HepG2 (cell line): ENCODE data around the gene CCDC106. TPM values are rescaled to one million over a fixed set of nuclear protein-coding genes. Genes with fewer than 3 reads are reported as not detected.

Experiments
- BHLHE40 ChIP-seq: IDR thresholded peaks from 2 replicates; pipeline ENCODE4 v1.6.1; 2011; ENCODE audit warnings: low read length, improper control_type of control experiment
- BRCA1 ChIP-seq: sonication (generic); formaldehyde crosslinking; IDR thresholded peaks from 2 replicates; pipeline ENCODE4 v1.4.0; 2020; ENCODE audit warnings: missing genetic modification reagents
- ETV6 ChIP-seq: sonication (generic); formaldehyde crosslinking; conservative IDR thresholded peaks from 2 replicates; pipeline ENCODE4 v1.4.0; 2020; ENCODE audit warnings: missing genetic modification reagents
- GFI1 ChIP-seq: sonication (generic); formaldehyde crosslinking; IDR thresholded peaks from 2 replicates; pipeline ENCODE4 v1.5.0; 2020; ENCODE audit warnings: missing genetic modification reagents, mild to moderate bottlenecking, borderline replicate concordance
- MAZ ChIP-seq, 2 experiments: sonication (generic) in 1 of 2; formaldehyde crosslinking in 1 of 2; IDR thresholded peaks; 2 replicates each; pipeline versions ENCODE4 v1.5.0 to v1.6.1; 2012 to 2020; ENCODE audit warnings: low read depth in 2 of 2, mild to moderate bottlenecking in 2 of 2, borderline replicate concordance in 1 of 2, improper control_type of control experiment in 1 of 2, low read length in 1 of 2, missing genetic modification reagents in 1 of 2, moderate library complexity in 1 of 2
- MYC ChIP-seq: sonication (generic); formaldehyde crosslinking; IDR thresholded peaks from 2 replicates; pipeline ENCODE4 v1.9.0; 2021; ENCODE audit warnings: missing genetic modification reagents, borderline replicate concordance
- NAIF1 ChIP-seq: sonication (generic); formaldehyde crosslinking; IDR thresholded peaks from 2 replicates; pipeline ENCODE4 v1.5.0; 2020; ENCODE audit warnings: mild to moderate bottlenecking, missing genetic modification reagents, borderline replicate concordance
- NFATC3 ChIP-seq: sonication (generic); formaldehyde crosslinking; IDR thresholded peaks from 2 replicates; pipeline ENCODE4 v1.5.1; 2020; ENCODE audit warnings: mild to moderate bottlenecking, missing genetic modification reagents
- NFKB2 ChIP-seq: sonication (generic); formaldehyde crosslinking; IDR thresholded peaks from 2 replicates; pipeline ENCODE4 v1.4.0; 2020; ENCODE audit warnings: missing genetic modification reagents, borderline replicate concordance
- POLR2AphosphoS2 ChIP-seq: IDR thresholded peaks from 2 replicates; pipeline ENCODE4 v1.6.1; 2011; ENCODE audit warnings: low read depth, low read length, improper control_type of control experiment
- REPIN1 ChIP-seq: sonication (generic); formaldehyde crosslinking; IDR thresholded peaks from 2 replicates; pipeline ENCODE4 v1.8.0; 2022; ENCODE audit warnings: missing genetic modification reagents, low read depth, mild to moderate bottlenecking, borderline replicate concordance
- RFX3 ChIP-seq: IDR thresholded peaks from 2 replicates; pipeline ENCODE4 v1.6.1; 2016; ENCODE audit warnings: missing biosample characterization, missing genetic modification reagents
- RXRB ChIP-seq: IDR thresholded peaks from 2 replicates; pipeline ENCODE4 v1.6.1; 2016; ENCODE audit warnings: borderline replicate concordance, missing genetic modification reagents, missing compliant biosample characterization
- SP1 ChIP-seq, 2 experiments: fragments of 450-650 bp in 1 of 2; sonication (generic) in 1 of 2; formaldehyde crosslinking in 1 of 2; IDR thresholded peaks; 2 replicates each; pipeline versions ENCODE4 v1.4.0 to v1.6.1; 2016 to 2020; ENCODE audit warnings: missing genetic modification reagents in 1 of 2
- ZHX1 ChIP-seq: sonication (generic); formaldehyde crosslinking; IDR thresholded peaks from 2 replicates; pipeline ENCODE4 v1.8.1; 2022; ENCODE audit warnings: low read depth, mild to moderate bottlenecking, missing genetic modification reagents
- ZNF180 ChIP-seq: sonication (generic); formaldehyde crosslinking; IDR thresholded peaks from 2 replicates; pipeline ENCODE4 v1.4.0; 2020; ENCODE audit warnings: low read depth, missing genetic modification reagents, borderline replicate concordance
- ZNF558 ChIP-seq: sonication (generic); formaldehyde crosslinking; IDR thresholded peaks from 2 replicates; pipeline ENCODE4 v1.9.0; 2022; ENCODE audit warnings: mild to moderate bottlenecking, missing genetic modification reagents, borderline replicate concordance
- ZNF678 ChIP-seq: sonication (generic); formaldehyde crosslinking; IDR thresholded peaks from 2 replicates; pipeline ENCODE4 v1.4.0; 2020; ENCODE audit warnings: mild to moderate bottlenecking, missing genetic modification reagents
- ZNF713 ChIP-seq: sonication (generic); formaldehyde crosslinking; IDR thresholded peaks from 2 replicates; pipeline ENCODE4 v1.4.0; 2020; ENCODE audit warnings: mild to moderate bottlenecking, missing genetic modification reagents
- ZNF724P ChIP-seq: sonication (generic); formaldehyde crosslinking; IDR thresholded peaks from 2 replicates; pipeline ENCODE4 v1.8.0; 2022; ENCODE audit warnings: missing genetic modification reagents, borderline replicate concordance
- ZNF777 ChIP-seq: sonication (generic); formaldehyde crosslinking; IDR thresholded peaks from 2 replicates; pipeline ENCODE4 v1.4.0; 2020; ENCODE audit warnings: missing genetic modification reagents
- polyA plus RNA-seq, 8 experiments: library from polyadenylated mRNA; depleted of rRNA in 3 of 8; stranded (reverse) in 7 of 8; unstranded in 1 of 8; fragments of >200 nt; fragmentation: Illumina TruSeq in 4 of 8; extraction: Trizol in 4 of 8; gene quantifications; 2 replicates each; pipeline versions ENCODE4 v1.2.1 to v1.2.3, GENCODE V29; 2011 to 2016; ENCODE audit warnings: low read depth in 4 of 8, missing spikeins in 1 of 8, mixed read lengths in 1 of 8; ENCODE audit not compliant: insufficient read depth in 1 of 8
- total RNA-seq, 5 experiments: library from RNA; depleted of rRNA; stranded (reverse); fragments of >200 nt; fragmentation: Illumina TruSeq; extraction: Trizol; gene quantifications; 2 replicates each; pipeline ENCODE4 v1.2.3, GENCODE V29; 2016; ENCODE audit warnings: low read depth in 1 of 5
- TF ChIP-seq, protein P1 (sequence below): sonication (generic); formaldehyde crosslinking; IDR thresholded peaks from 2 replicates; pipeline ENCODE4 v1.5.0; 2020; ENCODE audit warnings: missing genetic modification reagents
- TF ChIP-seq, protein P2 (sequence below): sonication (generic); formaldehyde crosslinking; IDR thresholded peaks from 2 replicates; pipeline ENCODE4 v1.4.0; 2020; ENCODE audit warnings: mild to moderate bottlenecking, low read depth, missing genetic modification reagents

CCDC106 gene
- total and polyA plus RNA-seq, 2 of the 13 experiments (the other 11 are each of a cell fraction or from before 2014, with no cell fraction given), result 4.7 to 8.8 TPM

DNA sequence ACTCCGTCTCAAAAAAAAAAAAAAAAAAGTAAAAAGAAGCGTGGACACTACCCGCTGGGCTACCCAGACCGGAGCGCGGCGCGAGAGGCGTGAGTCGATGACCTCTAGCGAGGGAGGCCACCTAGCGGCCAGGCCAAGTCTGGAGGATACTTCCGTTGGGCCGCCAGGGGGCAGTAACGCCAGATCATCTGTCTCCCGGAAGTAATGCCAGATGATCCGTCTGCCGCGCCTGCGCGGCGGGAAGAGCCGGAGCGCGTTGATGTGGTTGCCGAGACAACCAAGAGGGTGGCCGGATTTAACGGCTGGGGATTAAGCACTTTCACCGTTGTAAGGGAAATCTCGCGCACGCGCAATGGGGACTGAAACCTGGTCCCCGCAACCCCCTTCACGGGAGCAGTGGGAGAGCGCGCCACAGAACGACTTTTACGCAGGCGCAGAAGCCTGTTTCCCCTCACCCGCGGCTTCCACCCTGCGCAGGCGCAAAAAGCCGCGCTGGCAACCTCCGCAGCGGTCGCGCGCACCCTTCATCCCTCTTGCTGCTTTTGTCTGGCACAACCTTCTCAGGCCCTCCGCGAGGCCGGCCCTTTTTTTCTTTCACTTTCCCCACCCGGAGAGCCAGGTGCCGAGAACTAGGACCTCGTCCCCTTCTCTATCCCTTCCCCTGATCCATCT, 5.8 kb downstream of the CCDC106 start (continued):
- TF ChIP-seq, protein P1, sequence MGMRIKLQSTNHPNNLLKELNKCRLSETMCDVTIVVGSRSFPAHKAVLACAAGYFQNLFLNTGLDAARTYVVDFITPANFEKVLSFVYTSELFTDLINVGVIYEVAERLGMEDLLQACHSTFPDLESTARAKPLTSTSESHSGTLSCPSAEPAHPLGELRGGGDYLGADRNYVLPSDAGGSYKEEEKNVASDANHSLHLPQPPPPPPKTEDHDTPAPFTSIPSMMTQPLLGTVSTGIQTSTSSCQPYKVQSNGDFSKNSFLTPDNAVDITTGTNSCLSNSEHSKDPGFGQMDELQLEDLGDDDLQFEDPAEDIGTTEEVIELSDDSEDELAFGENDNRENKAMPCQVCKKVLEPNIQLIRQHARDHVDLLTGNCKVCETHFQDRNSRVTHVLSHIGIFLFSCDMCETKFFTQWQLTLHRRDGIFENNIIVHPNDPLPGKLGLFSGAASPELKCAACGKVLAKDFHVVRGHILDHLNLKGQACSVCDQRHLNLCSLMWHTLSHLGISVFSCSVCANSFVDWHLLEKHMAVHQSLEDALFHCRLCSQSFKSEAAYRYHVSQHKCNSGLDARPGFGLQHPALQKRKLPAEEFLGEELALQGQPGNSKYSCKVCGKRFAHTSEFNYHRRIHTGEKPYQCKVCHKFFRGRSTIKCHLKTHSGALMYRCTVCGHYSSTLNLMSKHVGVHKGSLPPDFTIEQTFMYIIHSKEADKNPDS, result peak; percentile 31; the same call in 1 of the 2 replicates
- TF ChIP-seq ZNF724P (CRISPR knock-in tag) (no peak), NFKB2 (peak; percentile 17; the same call in 1 of the 2 replicates), NFATC3 (CRISPR knock-in tag) (no peak), RFX3 (peak; percentile 94), ZHX1 (CRISPR knock-in tag) (peak; percentile 76), GFI1 (CRISPR knock-in tag) (no peak), RXRB (CRISPR knock-in tag) (peak; percentile 76), ZNF558 (peak; percentile 70; the same call in 1 of the 2 replicates), MYC (peak; percentile 75; the same call in 1 of the 2 replicates), BHLHE40 (no peak), SP1 (IDR thresholded peaks at IDR 0.05) (no peak), SP1 (CRISPR knock-in tag; IDR thresholded peaks at IDR 0.05) (peak; percentile 72), MAZ (IDR thresholded peaks at IDR 0.05; ENCODE audit: borderline replicate concordance, low read depth, low read length) (peak; percentile 18; the same call in 1 of the 2 replicates), MAZ (CRISPR knock-in tag; IDR thresholded peaks at IDR 0.05; ENCODE audit: low read depth) (no peak; the same call in 1 of the 2 replicates), REPIN1 (peak; percentile 83; the same call in 1 of the 2 replicates), ZNF713 (CRISPR knock-in tag) (no peak), NAIF1 (CRISPR knock-in tag) (no peak), ZNF777 (CRISPR knock-in tag) (0 out of 2 replicates have a peak, but pooled peaks have one; percentile 31), BRCA1 (no peak), ETV6 (CRISPR knock-in tag) (0 out of 2 replicates have a peak, but pooled peaks have one; percentile 47), ZNF678 (CRISPR knock-in tag) (0 out of 2 replicates have a peak, but pooled peaks have one; percentile 54), ZNF180 (no peak; the same call in 1 of the 2 replicates), POLR2AphosphoS2 (no peak)
- TF ChIP-seq, protein P2, sequence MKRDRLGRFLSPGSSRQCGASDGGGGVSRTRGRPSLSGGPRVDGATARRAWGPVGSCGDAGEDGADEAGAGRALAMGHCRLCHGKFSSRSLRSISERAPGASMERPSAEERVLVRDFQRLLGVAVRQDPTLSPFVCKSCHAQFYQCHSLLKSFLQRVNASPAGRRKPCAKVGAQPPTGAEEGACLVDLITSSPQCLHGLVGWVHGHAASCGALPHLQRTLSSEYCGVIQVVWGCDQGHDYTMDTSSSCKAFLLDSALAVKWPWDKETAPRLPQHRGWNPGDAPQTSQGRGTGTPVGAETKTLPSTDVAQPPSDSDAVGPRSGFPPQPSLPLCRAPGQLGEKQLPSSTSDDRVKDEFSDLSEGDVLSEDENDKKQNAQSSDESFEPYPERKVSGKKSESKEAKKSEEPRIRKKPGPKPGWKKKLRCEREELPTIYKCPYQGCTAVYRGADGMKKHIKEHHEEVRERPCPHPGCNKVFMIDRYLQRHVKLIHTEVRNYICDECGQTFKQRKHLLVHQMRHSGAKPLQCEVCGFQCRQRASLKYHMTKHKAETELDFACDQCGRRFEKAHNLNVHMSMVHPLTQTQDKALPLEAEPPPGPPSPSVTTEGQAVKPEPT (CRISPR knock-in tag), result 0 out of 2 replicates have a peak, but pooled peaks have one; percentile 39
